Hematopoietic multipotent progenitor cell treated with erythropoietin and hydrocortisone succinate and interleukin-3 and kit ligand, for 8 days (in vitro differentiated cells): Measurements from ENCODE around the gene RFTN2.

Source experiments
- DNase-seq: peaks from one replicate; pipeline ENCODE4 v3.0.0-alpha.2; 2015

RFTN2 gene

DNA sequence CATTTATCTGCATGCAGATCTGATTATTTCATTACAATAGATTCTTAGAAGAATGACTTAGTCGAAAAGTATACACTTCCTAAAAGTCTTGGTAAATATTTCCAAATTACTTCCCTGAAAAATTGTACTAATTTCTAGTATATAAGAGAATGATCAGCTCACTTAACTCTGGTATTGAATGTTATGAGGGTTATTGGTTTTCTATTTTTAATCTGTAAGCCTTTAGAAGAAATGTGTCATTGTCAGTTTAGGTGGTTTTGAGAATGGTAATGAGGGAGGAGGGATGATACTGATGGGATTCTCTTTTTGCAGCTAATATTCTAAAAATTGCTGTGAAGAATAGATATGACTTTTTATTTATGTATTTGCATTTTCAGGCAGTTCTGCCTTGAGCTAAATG, 135.7 kb downstream of the RFTN2 start:
- DNase-seq, result no peak

DNA sequence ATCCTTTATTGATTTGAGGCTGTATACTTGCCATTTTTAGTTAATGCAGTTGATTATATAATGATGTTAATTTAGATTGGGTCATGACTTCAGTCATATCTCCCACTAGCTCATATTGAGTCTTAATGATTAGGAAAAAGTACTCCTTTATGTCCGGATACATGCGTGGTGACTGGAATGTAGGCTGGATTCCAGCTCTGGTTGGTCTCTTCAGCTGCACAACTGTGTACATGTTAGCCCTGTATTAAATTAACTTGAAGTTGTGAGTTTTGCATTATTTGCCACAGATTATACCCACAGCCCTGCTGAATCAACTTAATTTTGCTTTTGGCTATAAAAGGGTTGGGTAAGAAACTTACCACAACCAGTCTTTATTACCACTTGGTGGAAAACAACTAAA, 137.0 kb downstream of the RFTN2 start:
- no peak for DNase-seq
